ENCODE data around the gene DOK3. TPM values are rescaled to one million over a fixed set of nuclear protein-coding genes. Genes with fewer than 3 reads are reported as not detected.

Gene DOK3
- total and polyA plus RNA-seq, 2 of the 13 experiments (the other 11 are each of a cell fraction or from before 2014, with no cell fraction given): 1.4 to 1.5 TPM

DNA sequence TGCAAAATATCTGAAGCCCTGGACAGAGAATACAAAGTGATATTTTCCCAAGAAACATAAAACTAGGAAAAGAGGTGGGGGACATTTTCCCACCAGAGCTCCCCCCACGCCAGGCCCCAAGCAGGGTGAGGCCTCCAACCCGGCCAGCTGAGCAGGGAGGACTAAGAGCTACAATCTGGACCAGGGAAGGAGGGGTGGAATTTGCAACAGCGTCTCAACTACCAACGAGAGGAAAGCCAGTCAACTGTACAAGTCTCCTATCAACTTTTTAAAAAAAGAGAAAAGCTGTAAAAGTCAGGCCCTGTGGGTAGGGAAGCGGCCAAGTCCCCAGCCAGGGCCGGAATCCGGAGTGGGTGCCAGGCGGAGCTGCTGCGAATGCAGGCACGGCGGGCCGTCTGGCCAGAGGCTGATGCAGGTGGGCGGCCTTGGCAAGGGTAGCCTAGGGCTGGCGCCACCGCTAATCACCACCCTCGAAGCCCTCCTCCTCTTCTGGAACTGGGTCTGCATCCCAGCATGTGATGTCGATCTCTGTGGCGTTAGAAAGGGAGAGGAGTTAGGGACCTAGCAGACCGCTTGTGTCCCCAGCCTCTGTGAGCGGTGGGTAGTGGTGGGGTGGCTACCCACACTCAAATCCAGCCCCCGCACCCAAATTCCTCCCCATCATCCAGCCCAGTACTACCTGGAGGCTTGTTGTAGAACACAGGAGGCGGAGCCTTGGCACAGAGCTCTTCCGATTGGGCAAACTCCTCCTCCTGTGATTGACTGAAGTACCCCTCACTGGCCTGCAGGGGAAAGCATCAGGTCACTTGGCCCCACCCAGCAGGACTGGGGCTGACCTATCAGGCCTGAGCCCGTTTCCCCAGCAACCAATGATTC is 52.4 kb downstream of the DOK3 start:
- in situ Hi-C loops (cut with HindIII; ENCODE audit: extremely low pct_ligation_motif_present, low pct_unique_long_range_greater_than_20kb) (loop anchor here (5.0 to 25.0 kb wide), 2 partner anchors 70 to 345 kb away; no protein-coding TSS in a partner anchor), intact Hi-C loops (cut with micrococcal nuclease; ENCODE audit: unreplicated experiment) (loop anchor here (2.0 kb wide), 2 partner anchors 40 to 86 kb away; partner anchors contain the start of gene PDLIM7)
- TSS peak; percentile 39 for BruUV-seq (replicated peaks)
- ChIA-PET POLR2A (interaction anchor here (1.0 to 2.8 kb wide), 10 partner anchors 15 to 370 kb away, joined by 3 to 24 read pairs (median 7); partner anchors contain the start of genes FGFR4, GRK6 and PDLIM7), CTCF (ENCODE audit: low intra/inter-chr PET ratio, low total read pairs) (interaction anchor here (1.4 to 4.8 kb wide), 7 partner anchors 10 to 139 kb away, joined by 4 to 54 read pairs (median 7); no protein-coding TSS in a partner anchor)
- Histone ChIP-seq H3K27ac (ENCODE audit: extremely low read length, insufficient read depth, low read length) (no peak overlapping the region), H3K27me3 (ENCODE audit: control insufficient read depth in 1 of 2, insufficient read depth in 2 of 2, low read length in 2 of 2) (no peaks in the 10 kb centered on the region; a peak in 1 of 5 replicates), H2AFZ (ENCODE audit: low read length) (no peak overlapping the region), H3K4me2 (ENCODE audit: low read depth, low read length) (no peak overlapping the region), H3K4me1 (ENCODE audit: insufficient read depth, low read length) (peaks cover 29% of the 10 kb centered on the region), H3K9me3 (ENCODE audit: low read length) (no peaks in the 10 kb centered on the region), H3K9ac (ENCODE audit: insufficient read depth, low read depth, low read length) (no peak overlapping the region), H4K20me1 (ENCODE audit: insufficient read depth, low read length) (peaks cover 12% of the 10 kb centered on the region; the same call in 1 of the 2 replicates), H3K36me3 (replicated peaks in 1 of 2; ENCODE audit: control insufficient read depth in 1 of 2, insufficient read depth in 2 of 2, low read length in 2 of 2) (peaks cover 0 to 5% of the 10 kb centered on the region in 2 experiments; a peak in 1 of 5 replicates), H3K4me3 (replicated peaks in 1 of 3; ENCODE audit: insufficient read depth in 1 of 3, low read depth in 2 of 3, low read length in 3 of 3) (no peak overlapping the region), H3K79me2 (ENCODE audit: insufficient read depth, low read length) (peaks cover 5% of the 10 kb centered on the region)
- FAIRE-seq (peak; percentile 98), ATAC-seq (peak; percentile 67), DNase-seq (ENCODE audit: low spot score) (peak; percentile 97)
- WGBS (ENCODE audit: low lambda C conversion rate): 84% methylated on average over 21 of the region's 24 CpGs
- TF ChIP-seq RFX1 (IDR thresholded peaks at IDR 0.05) (peak; percentile 87), NFYC (CRISPR knock-in tag; IDR thresholded peaks at IDR 0.05) (peak; percentile 82), RFXAP (CRISPR knock-in tag; IDR thresholded peaks at IDR 0.05; ENCODE audit: borderline replicate concordance) (peak; percentile 74; the same call in 1 of the 2 replicates), GLMP (CRISPR knock-in tag; IDR thresholded peaks at IDR 0.05; ENCODE audit: borderline replicate concordance) (no peak), RFX5 (IDR thresholded peaks at IDR 0.05; ENCODE audit: low read depth, low read length) (peak; percentile 96), SP1 (IDR thresholded peaks at IDR 0.05) (no peak), SP1 (CRISPR knock-in tag; IDR thresholded peaks at IDR 0.05) (peak; percentile 83), MXI1 (IDR thresholded peaks at IDR 0.05; ENCODE audit: borderline replicate concordance, low read depth, low read length) (peak; percentile 92; the same call in 2 of the 3 replicates), RFXANK (CRISPR knock-in tag; IDR thresholded peaks at IDR 0.05) (peak; percentile 96), CEBPG (CRISPR knock-in tag; IDR thresholded peaks at IDR 0.05) (peak; percentile 34; the same call in 1 of the 2 replicates), TERF1 (CRISPR knock-in tag; IDR thresholded peaks at IDR 0.05) (no peak)
- TF ChIP-seq, protein P1, sequence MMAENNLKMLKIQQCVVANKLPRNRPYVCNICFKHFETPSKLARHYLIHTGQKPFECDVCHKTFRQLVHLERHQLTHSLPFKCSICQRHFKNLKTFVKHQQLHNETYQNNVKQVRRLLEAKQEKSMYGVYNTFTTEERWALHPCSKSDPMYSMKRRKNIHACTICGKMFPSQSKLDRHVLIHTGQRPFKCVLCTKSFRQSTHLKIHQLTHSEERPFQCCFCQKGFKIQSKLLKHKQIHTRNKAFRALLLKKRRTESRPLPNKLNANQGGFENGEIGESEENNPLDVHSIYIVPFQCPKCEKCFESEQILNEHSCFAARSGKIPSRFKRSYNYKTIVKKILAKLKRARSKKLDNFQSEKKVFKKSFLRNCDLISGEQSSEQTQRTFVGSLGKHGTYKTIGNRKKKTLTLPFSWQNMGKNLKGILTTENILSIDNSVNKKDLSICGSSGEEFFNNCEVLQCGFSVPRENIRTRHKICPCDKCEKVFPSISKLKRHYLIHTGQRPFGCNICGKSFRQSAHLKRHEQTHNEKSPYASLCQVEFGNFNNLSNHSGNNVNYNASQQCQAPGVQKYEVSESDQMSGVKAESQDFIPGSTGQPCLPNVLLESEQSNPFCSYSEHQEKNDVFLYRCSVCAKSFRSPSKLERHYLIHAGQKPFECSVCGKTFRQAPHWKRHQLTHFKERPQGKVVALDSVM (CRISPR knock-in tag; IDR thresholded peaks at IDR 0.05): no peak
- TF ChIP-seq, protein P2, sequence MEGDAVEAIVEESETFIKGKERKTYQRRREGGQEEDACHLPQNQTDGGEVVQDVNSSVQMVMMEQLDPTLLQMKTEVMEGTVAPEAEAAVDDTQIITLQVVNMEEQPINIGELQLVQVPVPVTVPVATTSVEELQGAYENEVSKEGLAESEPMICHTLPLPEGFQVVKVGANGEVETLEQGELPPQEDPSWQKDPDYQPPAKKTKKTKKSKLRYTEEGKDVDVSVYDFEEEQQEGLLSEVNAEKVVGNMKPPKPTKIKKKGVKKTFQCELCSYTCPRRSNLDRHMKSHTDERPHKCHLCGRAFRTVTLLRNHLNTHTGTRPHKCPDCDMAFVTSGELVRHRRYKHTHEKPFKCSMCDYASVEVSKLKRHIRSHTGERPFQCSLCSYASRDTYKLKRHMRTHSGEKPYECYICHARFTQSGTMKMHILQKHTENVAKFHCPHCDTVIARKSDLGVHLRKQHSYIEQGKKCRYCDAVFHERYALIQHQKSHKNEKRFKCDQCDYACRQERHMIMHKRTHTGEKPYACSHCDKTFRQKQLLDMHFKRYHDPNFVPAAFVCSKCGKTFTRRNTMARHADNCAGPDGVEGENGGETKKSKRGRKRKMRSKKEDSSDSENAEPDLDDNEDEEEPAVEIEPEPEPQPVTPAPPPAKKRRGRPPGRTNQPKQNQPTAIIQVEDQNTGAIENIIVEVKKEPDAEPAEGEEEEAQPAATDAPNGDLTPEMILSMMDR (CRISPR knock-in tag; IDR thresholded peaks at IDR 0.05): peak; percentile 54
- TF ChIP-seq, protein P3, sequence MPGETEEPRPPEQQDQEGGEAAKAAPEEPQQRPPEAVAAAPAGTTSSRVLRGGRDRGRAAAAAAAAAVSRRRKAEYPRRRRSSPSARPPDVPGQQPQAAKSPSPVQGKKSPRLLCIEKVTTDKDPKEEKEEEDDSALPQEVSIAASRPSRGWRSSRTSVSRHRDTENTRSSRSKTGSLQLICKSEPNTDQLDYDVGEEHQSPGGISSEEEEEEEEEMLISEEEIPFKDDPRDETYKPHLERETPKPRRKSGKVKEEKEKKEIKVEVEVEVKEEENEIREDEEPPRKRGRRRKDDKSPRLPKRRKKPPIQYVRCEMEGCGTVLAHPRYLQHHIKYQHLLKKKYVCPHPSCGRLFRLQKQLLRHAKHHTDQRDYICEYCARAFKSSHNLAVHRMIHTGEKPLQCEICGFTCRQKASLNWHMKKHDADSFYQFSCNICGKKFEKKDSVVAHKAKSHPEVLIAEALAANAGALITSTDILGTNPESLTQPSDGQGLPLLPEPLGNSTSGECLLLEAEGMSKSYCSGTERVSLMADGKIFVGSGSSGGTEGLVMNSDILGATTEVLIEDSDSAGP (CRISPR knock-in tag; IDR thresholded peaks at IDR 0.05; ENCODE audit: borderline replicate concordance): peak; percentile 14; the same call in 1 of the 2 replicates
